ENCODE data around the gene KCNAB1.

DNA sequence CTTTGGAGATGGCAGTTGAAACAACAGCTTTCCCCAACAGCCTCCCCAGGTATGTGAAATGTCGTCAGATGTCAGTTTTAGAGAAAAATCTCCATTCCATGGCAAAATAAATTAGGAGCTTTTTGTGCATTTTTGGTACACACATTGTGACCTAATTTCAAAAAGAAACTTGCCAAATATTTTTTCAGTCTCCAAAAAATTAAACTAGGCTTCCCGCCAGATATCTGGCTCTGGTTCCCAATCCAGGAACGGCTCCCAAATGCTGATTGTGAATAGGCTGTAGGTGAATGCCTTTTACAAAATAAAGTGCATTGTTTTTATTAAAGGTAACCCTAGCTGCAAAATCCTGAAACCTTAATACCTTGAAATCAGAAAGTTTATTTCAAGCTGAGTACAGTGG lies 10.9 kb downstream of the KCNAB1 start:
- TF ChIP-seq, protein P1, sequence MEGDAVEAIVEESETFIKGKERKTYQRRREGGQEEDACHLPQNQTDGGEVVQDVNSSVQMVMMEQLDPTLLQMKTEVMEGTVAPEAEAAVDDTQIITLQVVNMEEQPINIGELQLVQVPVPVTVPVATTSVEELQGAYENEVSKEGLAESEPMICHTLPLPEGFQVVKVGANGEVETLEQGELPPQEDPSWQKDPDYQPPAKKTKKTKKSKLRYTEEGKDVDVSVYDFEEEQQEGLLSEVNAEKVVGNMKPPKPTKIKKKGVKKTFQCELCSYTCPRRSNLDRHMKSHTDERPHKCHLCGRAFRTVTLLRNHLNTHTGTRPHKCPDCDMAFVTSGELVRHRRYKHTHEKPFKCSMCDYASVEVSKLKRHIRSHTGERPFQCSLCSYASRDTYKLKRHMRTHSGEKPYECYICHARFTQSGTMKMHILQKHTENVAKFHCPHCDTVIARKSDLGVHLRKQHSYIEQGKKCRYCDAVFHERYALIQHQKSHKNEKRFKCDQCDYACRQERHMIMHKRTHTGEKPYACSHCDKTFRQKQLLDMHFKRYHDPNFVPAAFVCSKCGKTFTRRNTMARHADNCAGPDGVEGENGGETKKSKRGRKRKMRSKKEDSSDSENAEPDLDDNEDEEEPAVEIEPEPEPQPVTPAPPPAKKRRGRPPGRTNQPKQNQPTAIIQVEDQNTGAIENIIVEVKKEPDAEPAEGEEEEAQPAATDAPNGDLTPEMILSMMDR (IDR thresholded peaks at IDR 0.05; ENCODE audit: poor library complexity): no peak
- TF ChIP-seq EZH2 (IDR thresholded peaks at IDR 0.05; ENCODE audit: borderline replicate concordance): no peak

All from hepatocyte (in vitro differentiated cells).